B cell (primary cell): ENCODE measurements around the gene RBM33. TPM values are rescaled to one million over a fixed set of nuclear protein-coding genes. Genes with fewer than 3 reads are reported as not detected.

ENCODE experiments used
- ATAC-seq: fragments of 200-7000 bp; cut with Tn5 transposase; one replicate; pipeline ENCODE4 v1.10.0; 2021; ENCODE audit warnings: low read depth, mild to moderate bottlenecking, moderate number of reproducible peaks, moderate library complexity
- CTCF ChIA-PET: fragments of 350-600 bp; sonication (Branson Sonifier 250); formaldehyde crosslinking; loops from one replicate; lab custom pipeline; 2021; ENCODE audit warnings: antibody characterized with exemption, inconsistent platforms; lab: Charles Lee
- POLR2A ChIA-PET: fragments of 350-600 bp; sonication (Branson Sonifier 250); formaldehyde crosslinking; loops from one replicate; lab custom pipeline; 2021; ENCODE audit warnings: antibody characterized with exemption; lab: Charles Lee
- DNase-seq: peaks from one replicate; pipeline ENCODE4 v3.0.0; 2013
- H2AFZ ChIP-seq: 2 replicates; pipeline ENCODE4 v1.6.1; 2012; ENCODE audit warnings: mild to moderate bottlenecking, low read depth, low read length; ENCODE audit not compliant: insufficient read depth, poor library complexity, severe bottlenecking
- H3K27ac ChIP-seq, 2 donors: 1 replicate in 1 of 2; 2 replicates in 1 of 2; pipeline ENCODE4 v1.5.1; 2012 to 2013; ENCODE audit warnings: low read length in 2 of 2, mild to moderate bottlenecking in 2 of 2, moderate library complexity in 1 of 2
- H3K27me3 ChIP-seq, 4 experiments: fragments of 200-600 bp in 1 of 4; sonication (generic) in 1 of 4; replicated peaks in 1 of 4; 1 replicate in 2 of 4; 2 replicates in 2 of 4; pipeline versions ENCODE4 v1.6.1 to v1.7.0; 2013 to 2016; ENCODE audit warnings: low read length in 3 of 4, mild to moderate bottlenecking in 2 of 4, mixed read lengths in 1 of 4, moderate library complexity in 1 of 4; ENCODE audit not compliant: insufficient read depth in 4 of 4, control insufficient read depth in 3 of 4; ENCODE audit errors: control extremely low read depth in 1 of 4
- H3K36me3 ChIP-seq, 2 experiments: replicated peaks in 1 of 2; 1 replicate in 1 of 2; 2 replicates in 1 of 2; pipeline versions ENCODE4 v1.6.1 to v1.7.1; 2013; ENCODE audit warnings: low read length in 1 of 2; ENCODE audit not compliant: insufficient read depth in 2 of 2, control insufficient read depth in 1 of 2; ENCODE audit errors: control extremely low read depth in 1 of 2, extremely low read depth in 1 of 2
- H3K4me1 ChIP-seq, 2 donors: fragments of 200-600 bp in 1 of 2; sonication (generic) in 1 of 2; 1 replicate in 1 of 2; 2 replicates in 1 of 2; pipeline versions ENCODE4 v1.5.1 to v1.6.1; 2013 to 2017; ENCODE audit warnings: low read length in 2 of 2; ENCODE audit not compliant: control insufficient read depth in 2 of 2, insufficient read depth in 2 of 2
- H3K4me2 ChIP-seq: replicated peaks from 2 replicates; pipeline ENCODE3; 2012; ENCODE audit warnings: mild to moderate bottlenecking, low read depth, low read length; ENCODE audit not compliant: poor library complexity, severe bottlenecking
- H3K4me3 ChIP-seq, 5 experiments: fragments of 200-600 bp in 1 of 5; sonication (generic) in 1 of 5; 1 replicate in 3 of 5; 2 replicates in 2 of 5; pipeline versions ENCODE4 v1.5.1 to v1.7.0; 2011 to 2016; ENCODE audit warnings: low read length in 4 of 5, mild to moderate bottlenecking in 4 of 5, low read depth in 2 of 5, control low read depth in 1 of 5, moderate library complexity in 1 of 5; ENCODE audit not compliant: insufficient read depth in 1 of 5; ENCODE audit errors: control extremely low read depth in 1 of 5, extremely low read depth in 1 of 5
- H3K79me2 ChIP-seq: fragments of 200-600 bp; sonication (generic); one replicate; pipeline ENCODE4 v1.6.0; 2016; ENCODE audit warnings: low read length; ENCODE audit not compliant: control insufficient read depth, insufficient read depth
- H3K9ac ChIP-seq: fragments of 200-600 bp; sonication (generic); 2 replicates; pipeline ENCODE4 v1.6.1; 2017; ENCODE audit warnings: mild to moderate bottlenecking, low read length, moderate library complexity
- H3K9me3 ChIP-seq, 3 donors: one replicate each; pipeline versions ENCODE4 v1.6.1 to v1.7.1; 2013; ENCODE audit warnings: low read length in 2 of 3; ENCODE audit not compliant: control insufficient read depth in 2 of 3, insufficient read depth in 1 of 3; ENCODE audit errors: control extremely low read depth in 1 of 3
- H4K20me1 ChIP-seq: 2 replicates; pipeline ENCODE4 v1.6.0; 2012; ENCODE audit warnings: mild to moderate bottlenecking, low read length; ENCODE audit not compliant: insufficient read depth, control insufficient read depth, poor library complexity, severe bottlenecking
- H3K27ac Mint-ChIP-seq: one replicate; pipeline ENCODE4 v1.8.0; 2021; ENCODE audit warnings: mixed read lengths
- H3K27me3 Mint-ChIP-seq: one replicate; pipeline ENCODE4 v1.8.0; 2021; ENCODE audit warnings: mixed read lengths
- H3K4me1 Mint-ChIP-seq: one replicate; pipeline ENCODE4 v1.8.0; 2021; ENCODE audit warnings: mixed read lengths
- H3K4me3 Mint-ChIP-seq: one replicate; pipeline ENCODE4 v1.8.0; 2021; ENCODE audit warnings: mixed read lengths
- H3K9me3 Mint-ChIP-seq: one replicate; pipeline ENCODE4 v1.8.0; 2022; ENCODE audit warnings: mixed read lengths; ENCODE audit not compliant: insufficient read depth
- EZH2 ChIP-seq: IDR thresholded peaks from 2 replicates; pipeline ENCODE4 v1.6.1; 2012; ENCODE audit warnings: borderline replicate concordance, low read depth, mild to moderate bottlenecking, moderate library complexity, low read length; ENCODE audit not compliant: insufficient read depth, poor library complexity, severe bottlenecking
- WGBS: methylation state at CpG from one replicate; pipeline ENCODE4 v1.1.5; 2013; ENCODE audit warnings: missing lambda C conversion rate; ENCODE audit not compliant: insufficient coverage; 5-methylcytosine and 5-hydroxymethylcytosine counted together
- intact Hi-C: fragments of 100-400 bp; cut with micrococcal nuclease; formaldehyde crosslinking; loops from one replicate; pipeline ENCODE4 v1.10.0; 2022
- polyA plus RNA-seq: library from polyadenylated mRNA; depleted of rRNA; stranded (reverse); fragments of >200 nt; gene quantifications from 2 replicates; pipeline ENCODE4 v1.2.3, GENCODE V29; 2012
- total RNA-seq, 2 donors: library from RNA; stranded (reverse); fragments of 120-200 nt in 1 of 2; gene quantifications; 1 replicate in 1 of 2; 2 replicates in 1 of 2; pipeline versions ENCODE4 v1.2.3 to v1.2.4, GENCODE V29; 2013 to 2022
- TF ChIP-seq, protein P1 (sequence below): fragments of 200-600 bp; IDR thresholded peaks from one replicate; pipeline ENCODE4 v1.8.0; 2022; ENCODE audit warnings: antibody characterized with exemption, mild to moderate bottlenecking

RBM33 gene
- total and polyA plus RNA-seq, 2 donors (not counting 1 experiment from before 2014, with no cell fraction given) = 33.5 to 189 TPM

DNA sequence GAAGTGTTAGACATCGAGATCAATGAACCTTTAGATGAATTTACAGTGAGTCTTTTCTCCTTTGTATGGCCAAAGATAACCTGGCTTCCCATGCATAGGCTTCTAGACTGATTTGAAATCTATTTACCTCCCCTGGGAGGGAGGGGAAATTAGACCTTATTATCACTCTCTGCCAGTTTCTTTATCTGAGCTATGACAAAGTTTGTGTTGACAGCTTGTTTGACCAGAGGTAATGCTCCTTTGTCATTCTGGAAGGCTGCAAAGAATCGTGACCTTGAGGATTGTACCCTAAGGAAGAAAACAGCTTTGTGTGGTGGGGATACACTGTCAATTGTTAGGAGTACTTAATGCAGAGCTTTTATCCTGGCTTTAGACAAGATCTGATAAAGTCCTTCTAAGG is 36.4 kb downstream of the RBM33 start:
- peaks cover 60% of the 10 kb centered on the region for H4K20me1 ChIP-seq

DNA sequence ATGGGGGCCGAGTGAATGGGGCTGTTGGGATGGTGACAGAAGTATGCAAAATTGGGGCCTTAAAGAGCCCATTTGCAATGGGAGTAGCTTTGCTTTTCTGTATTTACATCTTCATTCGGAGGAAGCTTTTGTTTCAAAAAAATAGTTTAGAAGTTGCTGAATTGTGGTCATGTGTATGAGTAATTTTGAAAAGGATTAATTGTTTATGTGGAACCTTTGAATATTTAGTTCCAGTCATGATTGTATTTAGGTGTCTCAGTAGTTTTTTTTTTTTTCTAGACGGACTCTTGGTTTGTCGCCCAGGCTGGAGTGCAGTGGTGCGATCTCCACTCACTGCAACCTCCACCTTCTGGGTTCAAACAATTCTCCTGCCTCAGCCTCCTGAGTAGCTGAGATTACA is 37.2 kb downstream of the RBM33 start:
- no peak overlapping the region for H3K4me3 Mint-ChIP-seq
- no peak overlapping the region for H3K4me3 ChIP-seq
- no peaks in the 10 kb centered on the region for H3K9me3 Mint-ChIP-seq
- ChIA-PET CTCF (interaction anchor here (2.2 kb wide), 1 partner anchor 83 kb away, joined by 9 read pairs; no protein-coding TSS in a partner anchor), POLR2A (interaction anchor here (0.7 kb wide), 1 partner anchor 88 kb away, joined by 4 read pairs; no protein-coding TSS in a partner anchor)
- H4K20me1 ChIP-seq = peaks cover 53% of the 10 kb centered on the region
- no peak overlapping the region for H3K27ac Mint-ChIP-seq
- peaks cover 50% of the 10 kb centered on the region for H3K4me1 Mint-ChIP-seq
- no peaks in the 10 kb centered on the region for H3K9me3 ChIP-seq
- TF ChIP-seq EZH2 = no peak
- TF ChIP-seq, protein P1, sequence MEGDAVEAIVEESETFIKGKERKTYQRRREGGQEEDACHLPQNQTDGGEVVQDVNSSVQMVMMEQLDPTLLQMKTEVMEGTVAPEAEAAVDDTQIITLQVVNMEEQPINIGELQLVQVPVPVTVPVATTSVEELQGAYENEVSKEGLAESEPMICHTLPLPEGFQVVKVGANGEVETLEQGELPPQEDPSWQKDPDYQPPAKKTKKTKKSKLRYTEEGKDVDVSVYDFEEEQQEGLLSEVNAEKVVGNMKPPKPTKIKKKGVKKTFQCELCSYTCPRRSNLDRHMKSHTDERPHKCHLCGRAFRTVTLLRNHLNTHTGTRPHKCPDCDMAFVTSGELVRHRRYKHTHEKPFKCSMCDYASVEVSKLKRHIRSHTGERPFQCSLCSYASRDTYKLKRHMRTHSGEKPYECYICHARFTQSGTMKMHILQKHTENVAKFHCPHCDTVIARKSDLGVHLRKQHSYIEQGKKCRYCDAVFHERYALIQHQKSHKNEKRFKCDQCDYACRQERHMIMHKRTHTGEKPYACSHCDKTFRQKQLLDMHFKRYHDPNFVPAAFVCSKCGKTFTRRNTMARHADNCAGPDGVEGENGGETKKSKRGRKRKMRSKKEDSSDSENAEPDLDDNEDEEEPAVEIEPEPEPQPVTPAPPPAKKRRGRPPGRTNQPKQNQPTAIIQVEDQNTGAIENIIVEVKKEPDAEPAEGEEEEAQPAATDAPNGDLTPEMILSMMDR = no peak
- no peak overlapping the region for H3K9ac ChIP-seq
- WGBS = 79% methylated on average over 2 of the region's 5 CpGs
- peaks cover 96% of the 10 kb centered on the region for H3K79me2 ChIP-seq
- no peak overlapping the region for H3K4me2 ChIP-seq
- H2AFZ ChIP-seq = no peak overlapping the region
- H3K27me3 ChIP-seq = no peaks in the 10 kb centered on the region
- DNase-seq (no peak), ATAC-seq (no peak)
- intact Hi-C loops = loop anchor here (5.0 kb wide), 1 partner anchor 41 kb away; no protein-coding TSS in a partner anchor
- H3K27me3 Mint-ChIP-seq = no peaks in the 10 kb centered on the region
- H3K4me1 ChIP-seq = peaks cover 3 to 5% of the 10 kb centered on the region in 2 donors
- H3K36me3 ChIP-seq = peaks cover 3 to 63% of the 10 kb centered on the region in 2 experiments
- H3K27ac ChIP-seq = no peak overlapping the region

More for the DNA sequence above, 36.4 kb downstream of the RBM33 start:
- WGBS = 100% methylated on average over 1 of the region's 2 CpGs
- no peak overlapping the region for H3K4me3 ChIP-seq
- no peaks in the 10 kb centered on the region for H3K9me3 ChIP-seq
- no peak overlapping the region for H3K9ac ChIP-seq
- H2AFZ ChIP-seq = no peak overlapping the region
- H3K27ac ChIP-seq = no peak overlapping the region
- no peak for ATAC-seq
- CTCF ChIA-PET = interaction anchor here (2.2 kb wide), 1 partner anchor 82 kb away, joined by 9 read pairs; no protein-coding TSS in a partner anchor
- intact Hi-C loops = loop anchor here (5.0 kb wide), 1 partner anchor 41 kb away; no protein-coding TSS in a partner anchor
- peaks cover 98% of the 10 kb centered on the region for H3K79me2 ChIP-seq
- no peak for DNase-seq
- Mint-ChIP-seq H3K4me3 (no peak overlapping the region), H3K4me1 (peaks cover 55% of the 10 kb centered on the region), H3K9me3 (no peaks in the 10 kb centered on the region), H3K27me3 (no peaks in the 10 kb centered on the region), H3K27ac (no peak overlapping the region)
- H3K36me3 ChIP-seq = peaks cover 3 to 58% of the 10 kb centered on the region in 2 experiments
- no peaks in the 10 kb centered on the region for H3K27me3 ChIP-seq
- POLR2A ChIA-PET = no interaction called here
- no peak overlapping the region for H3K4me2 ChIP-seq
- TF ChIP-seq, protein P1 = no peak
- no peak for TF ChIP-seq EZH2
- H3K4me1 ChIP-seq = peaks cover 11 to 13% of the 10 kb centered on the region in 2 donors
